ENCODE measurements around the gene RPP25L.

The RPP25L gene

DNA sequence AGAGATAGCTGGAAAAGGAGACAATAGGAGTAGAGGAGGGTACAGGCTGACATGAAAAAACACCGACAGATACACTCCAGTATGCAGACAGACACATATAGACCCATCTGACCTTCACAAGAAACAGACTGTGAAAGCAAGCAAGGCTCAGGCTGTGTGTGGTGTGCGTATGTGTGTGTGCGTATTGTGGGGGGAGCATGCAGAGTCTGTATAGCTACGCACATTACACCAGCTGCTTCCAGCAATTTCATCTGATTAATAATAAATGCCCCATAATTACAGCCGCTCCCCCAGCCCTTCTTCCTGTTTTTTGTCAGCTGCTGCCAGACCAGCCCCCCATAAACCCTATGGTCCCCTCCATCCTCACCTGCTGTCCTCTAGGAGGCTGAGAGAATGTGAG is 29.1 kb downstream of the RPP25L start:
- DNase-seq, result no peak

DNA sequence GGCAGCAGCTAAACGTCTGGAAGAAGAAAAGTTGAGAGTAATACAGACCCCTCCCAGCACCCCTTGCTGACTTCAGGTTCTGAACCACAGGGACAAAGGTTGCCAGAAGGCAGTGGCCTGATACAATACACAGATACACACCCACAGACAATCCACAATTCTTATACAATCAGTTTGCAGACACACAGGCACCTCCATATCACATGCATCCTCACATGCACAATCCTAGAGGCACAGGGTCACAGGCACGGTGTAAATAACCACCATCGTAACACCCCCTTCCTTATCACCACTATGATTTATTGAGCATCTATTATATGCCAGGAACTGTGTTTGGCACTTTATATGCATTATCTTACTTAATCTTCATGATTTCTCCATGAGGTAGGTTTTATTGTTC is 30.6 kb downstream of the RPP25L start:
- no peak for DNase-seq

DNA sequence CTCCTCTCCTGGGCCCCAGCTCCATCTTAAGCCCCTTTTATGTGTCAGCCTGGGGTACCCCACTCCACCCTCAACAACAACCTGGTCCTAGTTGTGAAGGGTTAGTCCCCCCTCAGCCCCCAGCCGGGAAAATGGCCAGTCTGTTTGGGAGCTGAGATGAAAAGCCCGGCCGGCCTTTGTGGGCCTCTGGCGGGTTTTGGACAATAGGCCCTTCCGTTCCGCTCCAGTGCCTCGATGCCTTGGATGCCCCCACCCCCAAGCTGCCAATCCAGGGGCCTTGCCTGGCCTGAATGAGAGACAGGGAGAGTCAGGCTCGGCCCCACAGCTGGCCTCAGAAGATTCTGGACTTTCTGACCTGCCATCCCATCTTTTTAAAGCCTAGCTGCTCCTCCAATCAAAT is 31.5 kb downstream of the RPP25L start:
- no peak for DNase-seq

GRCh38 chr9:34579808-34580163 is 32.1 kb downstream of the RPP25L start:
- DNase-seq, result no peak

GRCh38 chr9:34579104-34579807 is 32.6 kb downstream of the RPP25L start:
- no peak for DNase-seq

GRCh38 chr9:34578241-34579103 is 33.4 kb downstream of the RPP25L start:
- DNase-seq, result no peak

GRCh38 chr9:34577400-34578240 is 34.3 kb downstream of the RPP25L start:
- no peak for DNase-seq

GRCh38 chr9:34576597-34577399 is 35.1 kb downstream of the RPP25L start:
- no peak for DNase-seq

GRCh38 chr9:34575862-34576596 is 35.9 kb downstream of the RPP25L start:
- DNase-seq, result no peak

- no peak for DNase-seq
Observed at GRCh38 chr9:34575241-34575640, 36.7 kb downstream of the RPP25L start.

- DNase-seq, result no peak
Observed at GRCh38 chr9:34574571-34574970, 37.3 kb downstream of the RPP25L start.

GRCh38 chr9:34573599-34574325 is 38.1 kb downstream of the RPP25L start:
- no peak for DNase-seq

DNA sequence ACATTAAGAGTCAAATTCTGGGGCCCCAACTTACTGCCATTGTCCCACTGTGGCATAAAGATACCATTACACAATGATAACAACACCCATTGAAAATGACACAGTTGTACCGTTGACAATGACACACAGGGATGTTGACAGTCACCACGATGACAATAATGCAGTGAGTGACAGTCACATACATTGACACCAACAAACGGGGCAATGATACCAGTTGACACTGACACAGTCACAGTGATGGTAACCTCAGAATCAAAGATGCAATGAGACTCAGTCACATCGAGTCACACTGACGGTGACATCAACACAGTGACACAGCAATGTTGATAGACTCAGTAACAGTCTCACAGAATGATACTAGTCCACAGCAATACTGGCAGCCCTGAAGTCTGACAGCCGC is 39.3 kb downstream of the RPP25L start:
- no peak for DNase-seq

GRCh38 chr9:34572092-34572491 is 39.8 kb downstream of the RPP25L start:
- no peak for DNase-seq

DNA sequence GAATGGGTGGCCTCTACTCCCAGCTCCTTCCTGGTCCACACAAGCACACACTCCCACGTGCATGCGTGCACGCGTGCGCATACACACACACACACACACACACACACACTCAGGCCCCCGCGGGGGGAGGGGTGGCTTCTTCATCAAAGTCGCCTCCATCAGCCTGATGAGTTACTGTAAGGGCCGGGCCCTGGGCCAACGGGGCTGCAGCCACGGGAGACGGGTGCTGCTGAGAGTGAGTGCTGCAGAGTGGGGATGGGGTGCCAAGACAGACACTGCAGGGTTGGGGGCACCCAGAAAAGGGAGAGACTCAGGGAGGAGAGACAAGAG is 40.5 kb downstream of the RPP25L start:
- no peak for DNase-seq

GRCh38 chr9:34570809-34571480 is 41.0 kb downstream of the RPP25L start:
- DNase-seq, result no peak

GRCh38 chr9:34570376-34570775 is 41.5 kb downstream of the RPP25L start:
- DNase-seq, result no peak

- DNase-seq, result no peak
Observed at GRCh38 chr9:34568774-34569173, 43.1 kb downstream of the RPP25L start.

DNA sequence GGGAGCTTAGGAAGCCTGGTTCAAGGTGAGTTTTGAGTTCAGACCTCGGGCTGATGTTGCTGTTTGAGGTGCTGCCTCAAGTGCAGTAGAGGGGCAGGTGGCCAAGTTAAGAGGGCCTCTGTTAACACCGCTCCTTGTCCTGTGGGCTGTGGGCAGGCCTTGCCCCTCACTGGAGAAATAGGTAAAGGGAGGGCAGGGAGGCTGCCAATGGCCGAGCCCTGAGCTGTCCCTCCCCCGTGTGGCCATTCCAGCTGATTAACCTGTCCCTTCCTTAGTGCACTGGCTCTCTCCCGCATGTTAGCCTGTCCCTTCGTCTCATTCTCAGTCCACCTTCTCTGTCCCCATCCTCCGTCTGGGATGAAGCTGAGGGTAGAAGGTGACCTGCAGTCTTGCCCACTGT is 43.8 kb downstream of the RPP25L start:
- DNase-seq, result no peak

- no peak for DNase-seq
Observed at GRCh38 chr9:34566972-34567371, 44.9 kb downstream of the RPP25L start.

DNA sequence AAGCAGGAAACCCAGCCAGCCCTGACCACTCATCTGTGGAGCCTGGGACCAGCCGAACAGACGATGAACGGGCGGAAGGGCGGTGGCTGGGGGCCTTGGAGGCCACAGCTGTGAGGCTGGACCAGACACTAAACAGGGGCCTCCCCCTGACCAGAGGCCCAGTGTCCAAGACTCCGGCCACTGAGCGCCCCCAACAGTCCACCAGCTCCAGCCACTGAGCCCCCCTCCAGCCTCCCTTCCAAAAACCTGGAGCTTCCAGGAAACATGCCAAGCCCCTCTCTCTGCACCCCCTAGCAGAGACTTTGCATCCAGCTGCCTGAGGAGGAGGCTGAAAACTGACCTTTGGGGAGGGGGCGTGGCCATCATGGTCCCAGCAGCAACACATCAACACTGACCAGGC is 45.6 kb downstream of the RPP25L start:
- no peak for DNase-seq

All from effector CD8-positive, alpha-beta T cell (primary cell).